HG03558 (cell line): ENCODE measurements around the gene DUS4L.

Source experiments
- ATAC-seq: cut with Tn5 transposase; IDR thresholded peaks from one replicate; pipeline ENCODE4 v1.9.1; 2021; ENCODE audit warnings: moderate number of reproducible peaks; ENCODE audit not compliant: unreplicated experiment; ENCODE audit errors: extremely low read depth

Gene DUS4L

GRCh38 chr7:107613439-107613838 is 49.7 kb downstream of the DUS4L start:
- no peak for ATAC-seq

GRCh38 chr7:107613948-107614347 is 50.2 kb downstream of the DUS4L start:
- no peak for ATAC-seq

- no peak for ATAC-seq
Observed at GRCh38 chr7:107614425-107614824, 50.7 kb downstream of the DUS4L start.

- no peak for ATAC-seq
Observed at GRCh38 chr7:107615910-107616680, 52.3 kb downstream of the DUS4L start.

- no peak for ATAC-seq
Observed at GRCh38 chr7:107622429-107622828, 58.7 kb downstream of the DUS4L start.

- ATAC-seq: no peak
Observed at GRCh38 chr7:107622894-107623293, 59.1 kb downstream of the DUS4L start.

- ATAC-seq: no peak
Observed at GRCh38 chr7:107627002-107627401, 63.2 kb downstream of the DUS4L start.
